Activated CD4-positive, alpha-beta T cell treated with anti-CD3 and anti-CD28 coated beads, Interleukin-2, amount 10 ng/mL, durations not matched to agents 7 days and 5 days (primary cell): ENCODE data around the gene S100A11. TPM values are rescaled to one million over a fixed set of nuclear protein-coding genes. Genes with fewer than 3 reads are reported as not detected.
A peak's percentile ranks its signal among the peaks of the same experiment; 100 is the strongest.

ENCODE experiments used
- CTCF ChIA-PET: fragments of 350-600 bp; sonication (Branson Sonifier 250); formaldehyde crosslinking; loops from one replicate; lab custom pipeline; 2021; ENCODE audit warnings: antibody characterized with exemption; lab: Charles Lee
- POLR2A ChIA-PET: fragments of 350-600 bp; sonication (Branson Sonifier 250); formaldehyde crosslinking; loops from one replicate; lab custom pipeline; 2021; ENCODE audit warnings: antibody characterized with exemption; lab: Charles Lee
- DNase-seq: peaks from one replicate; pipeline ENCODE4 v3.0.0-alpha.2; 2020
- H3K27ac Mint-ChIP-seq: one replicate; pipeline ENCODE4 v1.8.0; 2021; ENCODE audit warnings: mild to moderate bottlenecking, moderate library complexity, mixed read lengths
- H3K27me3 Mint-ChIP-seq: one replicate; pipeline ENCODE4 v1.8.0; 2021; ENCODE audit warnings: mixed read lengths
- H3K36me3 Mint-ChIP-seq: one replicate; pipeline ENCODE4 v1.8.0; 2021; ENCODE audit warnings: low read depth, mixed read lengths
- H3K4me1 Mint-ChIP-seq: one replicate; pipeline ENCODE4 v1.8.0; 2021; ENCODE audit warnings: mixed read lengths
- H3K4me3 Mint-ChIP-seq: one replicate; pipeline ENCODE4 v1.8.0; 2021; ENCODE audit warnings: mild to moderate bottlenecking, moderate library complexity, mixed read lengths
- H3K9me3 Mint-ChIP-seq: one replicate; pipeline ENCODE4 v1.8.0; 2021; ENCODE audit warnings: mixed read lengths
- total RNA-seq, 2 experiments: library from RNA; stranded (reverse); gene quantifications; one replicate each; pipeline ENCODE4 v1.2.3, GENCODE V29; 2021

The S100A11 gene
- total RNA-seq, 2 experiments from 2014 or later: 367 to 412 TPM

DNA sequence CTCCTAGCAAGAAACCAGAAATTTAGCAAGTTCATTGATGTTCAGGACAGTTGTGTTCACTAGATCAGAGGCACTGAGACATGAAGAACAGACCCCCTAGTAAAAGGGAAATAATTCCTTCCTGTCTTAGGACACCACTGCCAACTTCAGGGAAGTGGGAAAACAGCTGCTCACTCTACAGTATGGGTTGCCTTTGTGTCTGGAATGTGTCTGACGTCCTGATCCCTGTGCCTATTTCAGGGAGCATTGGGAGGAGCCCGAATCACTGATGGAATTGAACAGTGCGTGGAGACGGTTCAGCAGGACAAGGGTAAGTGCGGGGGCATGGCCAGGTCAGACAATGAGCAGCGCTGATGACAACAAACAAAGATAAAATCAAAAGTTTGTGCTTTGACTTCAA is 21.0 kb downstream of the S100A11 start:
- ChIA-PET POLR2A (no interaction called here), CTCF (interaction anchor here (0.9 to 1.9 kb wide), 3 partner anchors 9 to 19 kb away, joined by 3 to 5 read pairs (median 5); no protein-coding TSS in a partner anchor)
- Mint-ChIP-seq H3K9me3 (no peaks in the 10 kb centered on the region), H3K4me3 (no peak overlapping the region), H3K27ac (no peak overlapping the region), H3K36me3 (no peaks in the 10 kb centered on the region), H3K4me1 (peaks cover 4% of the 10 kb centered on the region), H3K27me3 (peaks cover 22% of the 10 kb centered on the region)
- DNase-seq: no peak

DNA sequence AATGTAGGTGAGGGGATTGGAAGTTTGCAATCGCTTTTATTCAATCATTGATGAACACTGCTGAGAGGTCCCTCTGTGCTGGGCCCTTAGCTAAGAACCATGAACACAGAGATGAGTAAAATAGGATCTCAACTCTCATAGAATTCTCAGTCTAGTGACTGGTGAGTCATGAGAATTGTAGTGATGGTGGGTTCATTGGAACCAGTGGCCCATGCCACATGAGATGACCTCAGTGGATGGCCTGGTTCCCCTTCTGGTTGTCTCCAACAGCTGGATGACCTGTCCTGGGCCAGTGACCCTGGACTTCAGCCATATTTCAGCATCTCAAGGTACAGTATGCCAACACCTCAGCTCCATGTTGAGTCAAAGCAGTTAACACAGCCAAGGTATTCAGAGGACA is 21.9 kb downstream of the S100A11 start:
- POLR2A ChIA-PET: no interaction called here
- H3K27ac Mint-ChIP-seq: no peak overlapping the region
- H3K9me3 Mint-ChIP-seq: no peaks in the 10 kb centered on the region
- no peak overlapping the region for H3K4me3 Mint-ChIP-seq
- no peaks in the 10 kb centered on the region for H3K36me3 Mint-ChIP-seq
- H3K4me1 Mint-ChIP-seq: peaks cover 4% of the 10 kb centered on the region
- DNase-seq: no peak
- CTCF ChIA-PET: interaction anchor here (0.7 to 2.7 kb wide), 5 partner anchors 13 to 191 kb away, joined by 3 to 13 read pairs (median 5); no protein-coding TSS in a partner anchor
- peaks cover 22% of the 10 kb centered on the region for H3K27me3 Mint-ChIP-seq

DNA sequence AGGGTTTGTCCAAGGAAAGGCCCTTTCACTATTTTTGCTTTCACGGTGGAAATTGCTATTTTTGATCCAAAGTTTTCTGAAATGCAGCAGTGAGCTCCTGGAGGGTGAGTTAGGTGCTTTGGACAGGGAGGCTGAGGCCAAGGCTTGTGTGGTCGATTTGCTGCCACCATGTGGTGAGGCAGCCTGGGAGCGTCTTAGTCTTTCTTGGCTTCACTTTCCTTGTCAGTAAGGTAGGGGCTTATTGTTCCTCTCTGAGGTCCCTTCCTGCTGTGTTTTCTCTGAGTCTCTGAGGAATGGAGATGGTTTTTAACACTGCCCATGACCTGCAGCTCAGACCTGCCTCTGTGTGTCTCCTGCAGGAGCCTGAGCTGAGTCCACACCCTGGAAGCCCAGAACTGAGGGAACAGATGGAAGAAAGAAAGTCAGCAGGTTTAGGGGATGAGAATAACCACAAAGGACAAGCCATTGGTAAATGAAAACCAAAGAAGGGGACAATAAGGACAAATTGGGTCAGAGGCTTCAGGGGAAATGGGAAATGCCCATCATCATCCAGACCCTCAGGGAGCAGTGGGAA is 23.1 kb downstream of the S100A11 start:
- Mint-ChIP-seq H3K27me3 (peaks cover 29% of the 10 kb centered on the region), H3K4me3 (no peak overlapping the region), H3K4me1 (peaks cover 4% of the 10 kb centered on the region), H3K36me3 (no peaks in the 10 kb centered on the region), H3K9me3 (no peaks in the 10 kb centered on the region), H3K27ac (no peak overlapping the region)
- ChIA-PET CTCF (interaction anchor here (0.6 to 2.7 kb wide), 9 partner anchors 10 to 233 kb away, joined by 3 to 13 read pairs (median 4); no protein-coding TSS in a partner anchor), POLR2A (no interaction called here)
- peak; percentile 58 for DNase-seq

DNA sequence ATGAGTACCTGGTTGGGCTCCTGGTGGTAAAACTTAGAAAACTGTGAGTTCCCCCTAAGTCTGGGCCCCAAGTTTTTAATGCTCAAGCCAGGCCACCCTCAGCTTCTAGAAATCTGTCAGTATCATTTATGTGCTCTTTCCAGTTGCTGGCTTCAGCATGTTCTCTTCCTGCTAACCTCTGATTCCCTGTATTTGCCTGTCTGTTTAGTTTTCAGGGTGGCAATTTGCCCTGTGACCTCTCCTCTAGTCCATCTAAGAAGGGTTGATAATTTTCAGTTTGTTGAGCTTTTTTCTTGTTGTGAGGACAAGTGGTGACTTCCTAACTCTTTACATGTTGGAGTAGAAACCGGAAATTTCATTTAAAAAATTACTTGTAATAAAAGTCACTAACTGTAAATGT is 27.1 kb downstream of the S100A11 start:
- H3K4me1 Mint-ChIP-seq: peaks cover 4% of the 10 kb centered on the region
- peaks cover 30% of the 10 kb centered on the region for H3K27me3 Mint-ChIP-seq
- no peak overlapping the region for H3K27ac Mint-ChIP-seq
- ChIA-PET CTCF (interaction anchor here (0.6 to 3.6 kb wide), 4 partner anchors 8 to 232 kb away, joined by 3 to 14 read pairs (median 4); no protein-coding TSS in a partner anchor), POLR2A (interaction anchor here (0.7 kb wide), 1 partner anchor 42 kb away, joined by 4 read pairs; no protein-coding TSS in a partner anchor)
- no peaks in the 10 kb centered on the region for H3K36me3 Mint-ChIP-seq
- no peaks in the 10 kb centered on the region for H3K9me3 Mint-ChIP-seq
- no peak overlapping the region for H3K4me3 Mint-ChIP-seq
- no peak for DNase-seq

- no peak overlapping the region for H3K27ac Mint-ChIP-seq
- ChIA-PET CTCF (interaction anchor here (0.7 to 3.1 kb wide), 3 partner anchors 9 to 39 kb away, joined by 3 to 9 read pairs (median 5); no protein-coding TSS in a partner anchor), POLR2A (no interaction called here)
- peaks cover 9% of the 10 kb centered on the region for H3K4me1 Mint-ChIP-seq
- peaks cover 42% of the 10 kb centered on the region for H3K27me3 Mint-ChIP-seq
- no peaks in the 10 kb centered on the region for H3K9me3 Mint-ChIP-seq
- H3K4me3 Mint-ChIP-seq: no peak overlapping the region
- no peak for DNase-seq
- H3K36me3 Mint-ChIP-seq: no peaks in the 10 kb centered on the region
These were observed 29.8 kb downstream of the S100A11 start for GRCh38 chr1:152007047-152007446.

GRCh38 chr1:152005360-152005912 is 31.4 kb downstream of the S100A11 start:
- POLR2A ChIA-PET: no interaction called here
- Mint-ChIP-seq H3K4me1 (peaks cover 16% of the 10 kb centered on the region), H3K27ac (no peak overlapping the region), H3K4me3 (no peak overlapping the region), H3K36me3 (no peaks in the 10 kb centered on the region), H3K27me3 (peaks cover 45% of the 10 kb centered on the region), H3K9me3 (no peaks in the 10 kb centered on the region)
- CTCF ChIA-PET: interaction anchor here (0.9 to 3.1 kb wide), 2 partner anchors 29 to 37 kb away, joined by 5 to 9 read pairs; no protein-coding TSS in a partner anchor
- no peak for DNase-seq

DNA sequence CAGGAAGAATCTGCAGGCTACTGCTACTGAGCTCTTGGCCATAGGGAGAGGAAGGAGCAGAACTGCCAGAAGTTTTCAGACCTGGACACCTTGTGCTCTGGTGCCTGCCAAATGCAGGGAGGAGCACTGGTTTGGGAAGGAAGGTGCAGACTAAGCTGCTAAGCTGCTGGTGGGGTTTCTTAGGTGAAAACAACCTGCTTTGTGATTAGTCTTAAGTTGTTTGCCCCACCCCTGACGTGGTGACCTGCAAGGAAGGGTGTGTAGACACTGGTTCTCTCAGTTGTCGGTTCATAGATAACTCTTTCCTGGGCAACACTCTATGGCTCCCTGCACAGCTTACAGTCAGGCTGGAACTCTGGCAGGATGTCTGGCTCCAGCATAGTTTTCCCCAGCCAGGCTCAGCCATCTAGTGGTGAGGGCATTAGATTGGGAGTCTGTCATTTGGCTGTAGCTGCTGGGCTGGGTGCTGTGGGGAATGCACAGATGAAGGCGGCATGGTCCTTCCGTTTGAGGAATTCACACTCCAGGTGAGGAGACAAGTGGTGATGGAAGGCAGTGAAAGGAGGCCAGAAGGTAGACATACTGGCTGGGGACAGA is 32.9 kb downstream of the S100A11 start:
- CTCF ChIA-PET: interaction anchor here (1.0 to 5.6 kb wide), 5 partner anchors 10 to 99 kb away, joined by 3 to 75 read pairs (median 9); no protein-coding TSS in a partner anchor
- no peaks in the 10 kb centered on the region for H3K36me3 Mint-ChIP-seq
- no peak overlapping the region for H3K27ac Mint-ChIP-seq
- POLR2A ChIA-PET: no interaction called here
- H3K27me3 Mint-ChIP-seq: peaks cover 43% of the 10 kb centered on the region
- peaks cover 16% of the 10 kb centered on the region for H3K4me1 Mint-ChIP-seq
- no peak overlapping the region for H3K4me3 Mint-ChIP-seq
- no peaks in the 10 kb centered on the region for H3K9me3 Mint-ChIP-seq
- DNase-seq: no peak

DNA sequence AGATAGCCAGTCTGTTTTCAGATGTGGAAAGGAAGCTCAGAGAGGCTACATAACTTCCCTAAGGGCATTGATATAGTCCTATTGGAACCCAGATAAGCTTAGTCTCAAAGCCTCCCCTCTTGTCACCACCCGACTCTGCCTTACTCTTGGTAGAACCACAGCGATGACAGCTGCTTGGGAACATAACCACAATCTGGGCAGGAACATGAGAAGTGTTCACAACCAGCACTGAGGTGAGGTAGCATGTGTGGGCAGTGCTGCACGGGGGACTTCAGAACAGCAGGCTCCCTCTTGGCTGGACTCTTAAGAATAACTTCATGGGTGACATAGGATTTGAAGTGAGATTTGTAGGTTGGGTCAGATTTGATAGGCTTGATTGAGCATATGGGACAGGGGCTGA is 33.8 kb downstream of the S100A11 start:
- H3K27ac Mint-ChIP-seq: no peak overlapping the region
- H3K27me3 Mint-ChIP-seq: peaks cover 41% of the 10 kb centered on the region
- ChIA-PET CTCF (interaction anchor here (1.0 to 5.6 kb wide), 11 partner anchors 8 to 115 kb away, joined by 3 to 75 read pairs (median 8); no protein-coding TSS in a partner anchor), POLR2A (no interaction called here)
- H3K36me3 Mint-ChIP-seq: no peaks in the 10 kb centered on the region
- peaks cover 16% of the 10 kb centered on the region for H3K4me1 Mint-ChIP-seq
- no peak overlapping the region for H3K4me3 Mint-ChIP-seq
- no peaks in the 10 kb centered on the region for H3K9me3 Mint-ChIP-seq
- DNase-seq: no peak

DNA sequence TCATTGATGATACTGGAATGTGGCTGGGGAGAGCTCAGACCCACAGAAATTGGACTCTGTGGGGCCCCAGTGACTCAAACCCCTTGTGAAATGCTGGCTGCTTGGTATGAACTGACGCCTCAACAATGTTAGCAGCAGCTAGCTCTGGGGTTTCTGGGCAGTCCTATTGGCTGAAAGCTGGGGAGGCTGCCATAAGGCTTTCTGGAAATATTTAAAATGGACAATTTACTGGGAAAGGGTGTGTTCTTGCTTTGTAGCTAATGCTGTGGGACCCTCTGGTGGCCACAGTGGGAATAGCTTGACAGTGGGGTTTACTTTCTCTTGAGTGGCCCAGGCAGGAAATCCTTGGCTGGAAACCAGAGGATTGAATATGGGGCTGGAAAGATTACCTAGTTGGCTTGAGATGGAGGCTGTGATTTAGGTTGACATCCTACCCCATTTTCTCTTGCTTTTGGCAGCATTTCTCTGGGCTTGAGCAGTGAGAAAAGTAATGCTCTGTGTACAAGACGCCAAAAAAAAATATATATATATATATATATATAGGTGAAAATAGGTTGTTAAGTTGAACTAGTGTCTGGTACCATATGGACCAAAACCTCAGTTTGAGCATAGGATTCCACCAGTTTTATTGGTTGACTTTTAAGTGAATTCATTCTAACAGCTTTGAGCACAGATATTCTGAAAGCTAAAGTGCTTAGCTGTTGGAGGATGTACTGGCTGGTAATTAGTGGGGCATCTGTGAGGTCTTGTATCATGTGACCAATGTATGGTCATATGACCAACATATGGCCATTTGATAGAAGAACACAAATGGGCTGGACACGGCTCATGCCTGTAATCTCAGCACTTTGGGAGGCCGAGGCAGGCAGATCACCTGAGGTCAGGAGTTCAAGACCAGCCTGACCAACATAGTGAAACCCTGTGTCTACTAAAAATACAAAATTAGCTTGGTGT is 34.9 kb downstream of the S100A11 start:
- peak; percentile 84 for DNase-seq
- POLR2A ChIA-PET: interaction anchor here (0.7 kb wide), 2 partner anchors 36 to 1369 kb away, joined by 3 to 5 read pairs; no protein-coding TSS in a partner anchor
- H3K36me3 Mint-ChIP-seq: no peaks in the 10 kb centered on the region
- peaks cover 16% of the 10 kb centered on the region for H3K4me1 Mint-ChIP-seq
- no peak overlapping the region for H3K27ac Mint-ChIP-seq
- H3K9me3 Mint-ChIP-seq: no peaks in the 10 kb centered on the region
- no peak overlapping the region for H3K4me3 Mint-ChIP-seq
- CTCF ChIA-PET: interaction anchor here (0.5 to 5.6 kb wide), 30 partner anchors 8 to 1867 kb away, joined by 3 to 75 read pairs (median 4); partner anchors contain the start of gene S100A10
- H3K27me3 Mint-ChIP-seq: peaks cover 38% of the 10 kb centered on the region

GRCh38 chr1:152000964-152001630 is 35.7 kb downstream of the S100A11 start:
- ChIA-PET CTCF (interaction anchor here (0.8 to 5.6 kb wide), 30 partner anchors 8 to 308 kb away, joined by 3 to 75 read pairs (median 4); partner anchors contain the start of genes C2CD4D and S100A10), POLR2A (interaction anchor here (0.7 kb wide), 1 partner anchor 1369 kb away, joined by 3 read pairs; no protein-coding TSS in a partner anchor)
- H3K4me1 Mint-ChIP-seq: peaks cover 16% of the 10 kb centered on the region
- no peaks in the 10 kb centered on the region for H3K36me3 Mint-ChIP-seq
- H3K27ac Mint-ChIP-seq: no peak overlapping the region
- no peak overlapping the region for H3K4me3 Mint-ChIP-seq
- DNase-seq: no peak
- H3K27me3 Mint-ChIP-seq: peaks cover 38% of the 10 kb centered on the region
- H3K9me3 Mint-ChIP-seq: no peaks in the 10 kb centered on the region

DNA sequence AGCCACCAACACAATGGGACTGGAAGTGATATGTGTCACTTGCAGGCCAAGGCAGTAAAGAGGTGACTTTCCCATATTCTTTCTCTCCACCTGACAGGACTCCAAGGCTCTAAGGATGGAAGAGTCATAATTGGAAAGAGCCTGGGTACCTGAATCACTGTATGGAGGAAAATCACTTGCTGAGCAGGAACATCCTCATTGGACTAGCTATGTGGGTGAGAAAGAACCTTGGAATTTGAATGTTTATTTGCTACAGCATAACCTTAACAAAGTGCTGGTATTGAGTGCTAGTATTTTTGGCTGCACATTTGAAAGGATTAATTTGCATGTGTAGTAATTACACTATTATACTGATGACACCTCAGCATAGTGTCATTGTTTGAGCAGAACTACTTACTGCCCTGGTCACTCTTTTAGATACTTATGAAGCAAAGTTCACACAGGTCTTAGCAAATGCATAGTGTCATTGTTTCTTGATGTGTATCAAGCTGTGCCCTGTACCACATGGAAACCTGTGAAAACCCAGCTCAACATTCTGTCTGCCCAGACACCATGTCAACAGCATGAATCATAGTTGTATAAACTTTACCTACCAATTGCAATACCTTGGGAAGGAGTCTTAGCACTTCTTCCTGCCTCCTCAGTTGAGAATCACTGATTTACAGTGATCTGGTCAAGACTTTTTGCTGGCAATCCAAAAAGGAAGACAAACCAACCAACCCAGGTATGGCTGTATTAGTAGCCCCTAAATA is 38.0 kb downstream of the S100A11 start:
- no peak overlapping the region for H3K4me3 Mint-ChIP-seq
- CTCF ChIA-PET: interaction anchor here (0.9 to 5.6 kb wide), 6 partner anchors 15 to 65 kb away, joined by 3 to 75 read pairs (median 4); no protein-coding TSS in a partner anchor
- POLR2A ChIA-PET: no interaction called here
- H3K4me1 Mint-ChIP-seq: peaks cover 22% of the 10 kb centered on the region
- no peaks in the 10 kb centered on the region for H3K36me3 Mint-ChIP-seq
- peaks cover 19% of the 10 kb centered on the region for H3K27me3 Mint-ChIP-seq
- H3K9me3 Mint-ChIP-seq: no peaks in the 10 kb centered on the region
- H3K27ac Mint-ChIP-seq: no peak overlapping the region
- no peak for DNase-seq
